HT1080 (cell line): ENCODE results near the gene CAMK4. TPM values are rescaled to one million over a fixed set of nuclear protein-coding genes. Genes with fewer than 3 reads are reported as not detected.
"Not testable (repeated sequence)": the region's sequence is repeated elsewhere in the genome, so short reads cannot be mapped to it uniquely, and the experiment has no call there.

ENCODE experiments used
- DNase-seq: peaks from one replicate; pipeline ENCODE4 v3.0.0-alpha.2; 2015; ENCODE audit warnings: low read depth
- total RNA-seq: library from RNA; depleted of rRNA; stranded (reverse); fragments of >200 nt; shearing (Covaris generic); gene quantifications from 2 replicates; pipeline ENCODE4 v1.2.3, GENCODE V29; 2014

Gene CAMK4
- total RNA-seq, 1 experiment from 2014 or later: 28.0 TPM

DNA sequence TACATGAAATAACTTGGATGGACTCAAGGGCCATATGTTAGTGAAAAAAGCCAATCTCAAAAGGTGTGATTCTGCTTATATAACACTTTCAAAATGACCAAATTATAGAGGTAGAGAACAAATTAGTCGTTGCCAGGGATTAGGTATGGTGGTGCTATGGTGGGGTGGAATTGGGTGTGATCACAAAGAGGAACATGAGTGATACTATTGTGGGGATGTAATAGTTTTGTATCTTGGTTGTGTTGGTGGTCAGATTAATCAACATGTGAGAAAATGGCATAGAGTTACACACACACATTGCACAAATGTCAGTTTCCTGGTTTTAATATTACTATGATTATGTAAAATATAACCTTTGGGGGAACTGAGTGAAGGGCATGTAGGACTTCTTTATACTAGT lies 31.9 kb downstream of the CAMK4 start:
- no peak for DNase-seq

- DNase-seq: not testable (repeated sequence)
These were observed 33.4 kb downstream of the CAMK4 start for GRCh38 chr5:111257610-111258009.

DNA sequence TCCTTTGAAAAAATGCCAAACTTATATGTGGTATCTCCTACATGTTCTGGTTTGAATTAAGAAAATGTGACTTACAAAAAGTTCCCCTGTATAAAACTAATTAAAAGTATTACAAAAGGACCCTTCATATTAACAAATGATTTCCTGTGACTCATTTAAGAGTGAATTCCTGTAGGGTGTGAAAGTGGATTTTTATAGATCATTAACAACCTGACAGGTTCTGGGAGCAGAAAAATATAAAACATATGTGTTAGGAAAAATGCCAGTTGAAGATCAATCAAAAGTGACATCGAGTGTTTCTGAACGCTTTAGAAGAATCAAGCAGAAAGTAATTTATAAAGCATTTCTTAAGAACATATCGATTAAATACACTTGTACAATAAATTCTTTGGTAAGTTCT lies 35.5 kb downstream of the CAMK4 start:
- no peak for DNase-seq

GRCh38 chr5:111261610-111262009 lies 37.4 kb downstream of the CAMK4 start:
- no peak for DNase-seq

GRCh38 chr5:111262153-111262552 lies 38.0 kb downstream of the CAMK4 start:
- DNase-seq: no peak

GRCh38 chr5:111262815-111263214 lies 38.6 kb downstream of the CAMK4 start:
- no peak for DNase-seq

DNA sequence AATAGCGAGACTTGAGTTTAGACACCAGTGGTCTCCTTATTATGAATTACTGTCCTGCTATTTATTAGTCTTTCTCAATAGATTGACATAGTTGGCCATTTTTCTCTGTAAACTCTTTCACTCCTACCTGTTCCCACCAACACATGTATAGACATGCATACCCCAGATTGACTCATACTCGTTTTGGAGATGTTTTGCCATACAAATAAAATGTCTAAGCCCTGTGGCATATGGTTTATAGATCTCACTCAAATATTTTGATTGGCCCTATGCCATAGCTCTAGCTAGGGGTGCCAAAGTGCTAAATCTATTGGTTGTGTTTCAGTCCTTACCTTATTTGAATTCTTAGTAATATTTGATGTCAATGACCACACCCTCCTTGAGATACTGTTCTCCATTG lies 42.3 kb downstream of the CAMK4 start:
- peak; percentile 18 for DNase-seq

GRCh38 chr5:111268300-111268699 lies 44.1 kb downstream of the CAMK4 start:
- DNase-seq: no peak

DNA sequence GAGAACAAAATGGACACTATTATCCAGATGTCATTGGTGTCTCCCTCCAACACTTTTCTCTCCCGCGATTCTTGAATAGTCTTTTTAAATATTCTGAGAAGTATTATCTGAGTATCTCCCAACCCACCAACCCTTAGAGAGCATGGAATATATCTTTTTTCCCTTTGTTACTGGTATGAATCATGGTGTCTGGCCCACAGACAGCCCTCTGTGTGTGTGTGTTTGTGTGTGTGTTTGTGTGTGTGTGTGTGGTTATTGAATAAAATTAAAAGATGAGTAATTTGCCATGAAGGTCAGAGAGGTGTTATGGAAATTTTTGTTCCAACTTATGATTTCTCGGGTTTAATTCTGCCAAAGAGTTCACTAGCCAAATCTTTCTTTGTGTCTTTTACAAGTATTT lies 47.7 kb downstream of the CAMK4 start:
- peak; percentile 29 for DNase-seq

DNA sequence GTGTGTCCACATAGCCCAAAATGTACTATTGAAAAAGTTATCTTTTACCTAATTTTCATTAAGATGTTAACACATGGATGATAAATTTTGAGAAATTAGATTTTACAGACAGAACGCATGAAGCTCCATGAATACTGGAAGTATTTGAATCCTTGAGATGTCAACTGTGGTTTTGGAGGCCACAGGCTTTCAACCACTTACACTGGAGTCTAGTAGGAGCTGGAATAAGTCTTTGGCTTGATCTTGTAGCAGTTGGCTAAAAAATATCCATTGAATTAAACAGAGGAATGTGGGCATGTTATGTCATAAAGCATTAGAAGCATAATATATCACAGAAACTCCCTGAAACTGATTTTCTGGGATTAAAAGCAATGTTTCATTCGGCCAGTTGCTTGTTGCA lies 52.9 kb downstream of the CAMK4 start:
- no peak for DNase-seq

- peak; percentile 51 for DNase-seq
These were observed 54.8 kb downstream of the CAMK4 start for GRCh38 chr5:111278858-111279504.

DNA sequence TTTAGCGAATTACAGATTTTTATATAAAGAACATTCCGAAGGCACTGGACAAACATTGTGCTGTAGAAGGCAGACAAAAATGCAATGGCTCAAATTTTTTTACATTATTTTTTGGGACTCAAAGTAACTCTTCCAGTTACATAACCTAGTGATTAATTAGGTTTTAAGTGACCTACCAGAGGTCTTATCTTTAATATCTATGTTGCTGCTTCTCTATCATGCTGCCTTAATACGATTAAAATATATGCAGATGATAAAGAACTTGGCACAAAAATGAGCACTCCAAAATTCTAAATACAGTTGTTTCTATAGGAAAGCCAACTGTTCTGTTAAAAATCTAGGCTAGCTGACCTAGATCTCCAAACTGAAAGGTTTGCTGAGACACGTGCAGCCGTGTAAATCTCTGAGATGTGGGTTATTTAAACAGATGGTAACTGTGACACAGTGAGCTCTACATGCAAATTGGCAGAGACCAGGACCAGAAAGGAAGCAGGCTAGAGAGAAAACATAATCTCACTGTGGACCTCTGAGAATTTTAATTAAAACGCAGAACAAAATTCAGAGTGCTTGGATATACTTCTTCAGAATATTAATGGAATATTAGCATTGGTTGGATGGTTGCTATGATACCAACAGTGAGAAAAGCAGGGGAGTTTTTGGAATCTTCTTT lies 56.2 kb downstream of the CAMK4 start:
- no peak for DNase-seq

- no peak for DNase-seq
These were observed 58.6 kb downstream of the CAMK4 start for GRCh38 chr5:111282798-111283197.

DNA sequence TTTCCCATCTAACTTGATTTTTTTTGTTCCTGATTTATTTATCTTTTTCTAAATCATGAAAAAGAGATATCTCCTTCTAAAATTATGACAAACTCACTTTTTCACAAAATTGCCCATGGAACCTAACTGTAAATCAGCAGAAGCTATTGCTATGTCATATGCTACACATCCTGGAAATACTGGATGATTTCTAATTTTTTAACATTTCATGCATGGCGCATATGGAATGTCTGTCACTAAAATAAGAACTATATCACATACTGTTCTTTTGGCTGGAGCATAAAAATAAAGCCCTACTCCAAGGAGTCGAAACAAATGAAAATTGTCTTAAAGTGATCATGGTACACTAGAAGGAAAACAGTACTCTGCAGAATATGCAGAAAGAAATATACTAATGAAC lies 60.6 kb downstream of the CAMK4 start:
- no peak for DNase-seq

GRCh38 chr5:111294551-111294950 lies 70.4 kb downstream of the CAMK4 start:
- no peak for DNase-seq

DNA sequence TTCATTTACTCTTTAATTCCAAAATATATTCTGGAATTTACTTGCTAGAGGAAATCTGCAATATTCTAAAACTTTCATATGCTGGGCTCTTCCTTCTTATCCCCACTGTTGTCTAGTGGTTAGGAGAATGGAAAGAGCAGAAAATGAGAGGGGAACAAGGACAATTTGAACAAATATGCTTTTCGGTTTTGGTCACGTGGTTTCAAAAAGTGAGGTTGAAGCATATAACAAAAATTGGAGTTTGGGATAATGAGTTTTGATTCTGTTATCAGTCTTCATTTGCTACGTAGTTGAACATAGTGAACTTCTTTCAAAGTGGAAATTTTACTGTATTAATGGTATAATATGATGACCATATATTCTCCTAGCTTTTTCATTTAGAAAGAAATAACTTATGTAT lies 71.5 kb downstream of the CAMK4 start:
- DNase-seq: no peak

DNA sequence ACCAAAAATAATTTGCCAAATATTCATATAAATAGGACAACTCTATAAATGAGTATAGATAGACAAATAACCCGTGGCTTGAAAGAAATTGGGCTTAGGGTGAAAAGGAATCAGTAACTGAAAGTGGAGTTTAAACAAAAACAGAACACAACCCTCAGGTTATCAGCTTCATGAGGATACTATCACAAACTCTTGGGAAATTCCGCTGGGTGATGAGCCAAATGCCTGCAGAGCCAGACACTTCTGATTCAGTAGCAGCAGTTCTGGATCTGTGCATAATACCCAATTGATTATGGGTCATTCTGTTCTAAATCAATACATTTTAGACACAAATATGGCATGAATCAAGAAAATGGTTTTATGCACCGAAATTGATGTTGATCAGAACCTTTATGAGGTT lies 72.4 kb downstream of the CAMK4 start:
- no peak for DNase-seq

DNA sequence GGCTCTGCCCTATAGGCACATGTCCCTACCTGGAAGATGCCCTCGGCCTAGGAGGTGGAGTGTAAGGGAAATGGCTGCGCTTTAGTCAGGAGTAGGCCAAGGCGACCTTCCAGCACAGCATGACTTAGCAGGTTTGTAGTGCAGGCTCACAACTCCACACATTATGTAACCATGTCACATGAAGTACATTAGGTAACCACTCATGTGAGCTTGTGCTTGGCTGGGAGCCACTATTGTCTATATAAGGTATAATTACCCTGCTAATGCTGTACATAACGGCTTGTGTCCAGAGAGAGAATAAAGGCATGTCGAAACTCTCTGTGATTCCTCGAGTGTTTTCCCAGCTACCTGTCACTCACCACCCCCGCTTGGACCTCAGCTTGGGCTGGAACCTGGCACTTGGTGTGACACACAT lies 74.9 kb downstream of the CAMK4 start:
- DNase-seq: peak; percentile 5

- DNase-seq: no peak
These were observed 75.7 kb downstream of the CAMK4 start for GRCh38 chr5:111299831-111300432.

DNA sequence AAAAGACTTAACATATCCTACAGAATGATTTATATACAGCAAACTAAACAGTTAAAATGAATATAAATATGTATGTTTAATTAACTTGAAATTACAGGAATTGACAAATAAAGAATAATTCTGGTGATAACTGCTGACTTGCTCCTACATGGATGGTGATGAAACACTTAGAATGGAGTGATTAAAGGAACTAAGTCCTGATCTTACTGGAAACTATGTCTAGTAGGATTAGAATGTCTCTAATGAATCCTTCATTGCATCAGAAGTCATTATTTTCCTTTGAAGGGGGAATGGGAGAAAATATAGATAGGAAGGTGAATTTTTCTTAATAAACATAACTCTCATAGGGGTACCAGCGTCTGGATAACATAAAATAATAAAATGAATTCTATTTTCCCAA lies 77.1 kb downstream of the CAMK4 start:
- no peak for DNase-seq

- DNase-seq: not testable (repeated sequence)
These were observed 77.9 kb downstream of the CAMK4 start for GRCh38 chr5:111302043-111302442.

DNA sequence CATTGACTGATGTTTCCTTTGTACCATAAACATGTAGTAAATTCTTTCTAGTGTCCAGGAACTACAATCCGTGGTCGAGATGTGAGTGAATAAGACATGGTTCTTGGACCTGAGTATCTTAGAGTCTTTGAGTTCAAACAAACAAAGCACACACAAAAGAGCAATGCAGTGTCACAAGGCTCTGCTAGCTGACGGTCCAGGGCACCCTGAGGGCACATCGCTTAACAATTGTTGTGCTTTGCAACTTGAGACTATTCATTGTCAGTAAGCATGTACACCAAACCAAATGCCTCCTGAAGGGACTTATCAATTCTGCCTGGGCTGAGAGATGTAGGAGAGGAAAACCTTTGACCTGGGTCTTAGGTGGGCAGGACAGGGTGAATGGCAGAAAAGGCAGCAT lies 84.8 kb downstream of the CAMK4 start:
- DNase-seq: no peak

GRCh38 chr5:111309384-111309783 lies 85.2 kb downstream of the CAMK4 start:
- no peak for DNase-seq
